Endothelial cell of umbilical vein (primary cell): ENCODE results near the gene ANKS1A.

Experiments
- EZH2 ChIP-seq: IDR thresholded peaks from 2 replicates; pipeline ENCODE4 v1.6.1; 2012; ENCODE audit warnings: borderline replicate concordance, low read depth, mild to moderate bottlenecking, moderate library complexity, low read length, inconsistent platforms; ENCODE audit not compliant: severe bottlenecking
- JUN ChIP-seq: IDR thresholded peaks from 2 replicates; pipeline ENCODE4 v1.6.1; 2011; ENCODE audit warnings: borderline replicate concordance, low read depth; ENCODE audit not compliant: insufficient read length, insufficient read depth
- POLR2A ChIP-seq: IDR thresholded peaks from 2 replicates; pipeline ENCODE4 v1.6.1; 2012; ENCODE audit warnings: low read depth, mild to moderate bottlenecking, control low read depth, low read length
- POLR2AphosphoS5 ChIP-seq: IDR thresholded peaks from 2 replicates; pipeline ENCODE4 v1.6.1; 2012; ENCODE audit warnings: low read depth, mild to moderate bottlenecking, control low read depth, low read length, moderate library complexity; ENCODE audit not compliant: insufficient read depth
- TF ChIP-seq, protein P1 (sequence below), 2 donors: IDR thresholded peaks; 1 replicate in 1 of 2; 2 replicates in 1 of 2; pipeline ENCODE4 v1.5.1; 2011; ENCODE audit warnings: low read length in 2 of 2, mild to moderate bottlenecking in 2 of 2, moderate library complexity in 2 of 2, control low read depth in 1 of 2, inconsistent platforms in 1 of 2, low read depth in 1 of 2; ENCODE audit not compliant: insufficient read depth in 1 of 2; ENCODE audit errors: extremely low read depth in 1 of 2
- TF ChIP-seq, protein P2 (sequence below): IDR thresholded peaks from 2 replicates; pipeline ENCODE4 v1.6.1; 2011; ENCODE audit not compliant: insufficient read depth, insufficient read length

DNA sequence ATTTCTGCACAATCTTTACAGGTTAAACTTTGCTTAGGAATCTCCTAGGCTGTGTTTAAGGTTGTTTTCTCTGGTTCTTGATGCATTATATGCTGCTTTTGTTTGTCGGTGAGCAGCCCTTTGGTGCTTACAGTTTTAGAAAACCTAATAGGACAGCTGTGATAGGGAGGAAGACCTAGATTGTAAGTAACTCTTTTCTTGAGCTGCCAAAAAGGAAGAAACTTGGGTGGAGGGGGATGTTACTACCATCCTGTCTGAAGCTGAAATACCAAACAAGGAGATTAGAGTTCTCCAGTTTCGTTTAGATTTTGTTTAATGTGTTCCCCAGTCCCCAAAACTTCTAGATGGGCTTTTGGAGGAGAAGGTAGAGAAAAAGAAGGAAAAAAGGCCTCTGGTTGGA is 72.0 kb downstream of the ANKS1A start:
- TF ChIP-seq, protein P1, sequence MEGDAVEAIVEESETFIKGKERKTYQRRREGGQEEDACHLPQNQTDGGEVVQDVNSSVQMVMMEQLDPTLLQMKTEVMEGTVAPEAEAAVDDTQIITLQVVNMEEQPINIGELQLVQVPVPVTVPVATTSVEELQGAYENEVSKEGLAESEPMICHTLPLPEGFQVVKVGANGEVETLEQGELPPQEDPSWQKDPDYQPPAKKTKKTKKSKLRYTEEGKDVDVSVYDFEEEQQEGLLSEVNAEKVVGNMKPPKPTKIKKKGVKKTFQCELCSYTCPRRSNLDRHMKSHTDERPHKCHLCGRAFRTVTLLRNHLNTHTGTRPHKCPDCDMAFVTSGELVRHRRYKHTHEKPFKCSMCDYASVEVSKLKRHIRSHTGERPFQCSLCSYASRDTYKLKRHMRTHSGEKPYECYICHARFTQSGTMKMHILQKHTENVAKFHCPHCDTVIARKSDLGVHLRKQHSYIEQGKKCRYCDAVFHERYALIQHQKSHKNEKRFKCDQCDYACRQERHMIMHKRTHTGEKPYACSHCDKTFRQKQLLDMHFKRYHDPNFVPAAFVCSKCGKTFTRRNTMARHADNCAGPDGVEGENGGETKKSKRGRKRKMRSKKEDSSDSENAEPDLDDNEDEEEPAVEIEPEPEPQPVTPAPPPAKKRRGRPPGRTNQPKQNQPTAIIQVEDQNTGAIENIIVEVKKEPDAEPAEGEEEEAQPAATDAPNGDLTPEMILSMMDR (IDR thresholded peaks at IDR 0.05; ENCODE audit: extremely low read depth in 1 of 2, insufficient read depth in 1 of 2, low read depth in 1 of 2, low read length in 2 of 2): no peak
- no peak for TF ChIP-seq JUN
- TF ChIP-seq, protein P2, sequence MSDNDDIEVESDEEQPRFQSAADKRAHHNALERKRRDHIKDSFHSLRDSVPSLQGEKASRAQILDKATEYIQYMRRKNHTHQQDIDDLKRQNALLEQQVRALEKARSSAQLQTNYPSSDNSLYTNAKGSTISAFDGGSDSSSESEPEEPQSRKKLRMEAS: no peak
- TF ChIP-seq EZH2: no peak
- TF ChIP-seq POLR2A: no peak
- TF ChIP-seq POLR2AphosphoS5: no peak
